GM19193 (cell line): ENCODE data around the gene ETV7.

Source experiments
- POLR2A ChIP-seq: IDR thresholded peaks from 4 replicates; pipeline ENCODE4 v1.6.1; 2011; ENCODE audit not compliant: insufficient read depth, insufficient read length; ENCODE audit errors: extremely low read depth

ETV7 gene

DNA sequence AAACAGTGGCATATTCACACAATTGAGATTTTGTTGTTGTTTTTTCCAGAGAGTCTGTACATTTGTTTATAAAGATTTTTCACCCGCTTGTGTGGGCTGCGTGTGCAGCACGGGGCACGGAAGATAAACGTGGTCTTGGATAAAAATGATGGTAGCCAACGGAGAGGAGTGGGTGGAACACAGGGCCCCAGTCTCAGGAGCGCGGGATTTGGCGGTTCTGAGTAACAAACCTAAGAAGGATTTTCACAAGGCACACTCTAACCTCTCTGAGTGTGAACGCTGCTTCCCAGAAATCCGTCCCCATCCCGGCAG lies 47.2 kb downstream of the ETV7 start:
- no peak for TF ChIP-seq POLR2A

DNA sequence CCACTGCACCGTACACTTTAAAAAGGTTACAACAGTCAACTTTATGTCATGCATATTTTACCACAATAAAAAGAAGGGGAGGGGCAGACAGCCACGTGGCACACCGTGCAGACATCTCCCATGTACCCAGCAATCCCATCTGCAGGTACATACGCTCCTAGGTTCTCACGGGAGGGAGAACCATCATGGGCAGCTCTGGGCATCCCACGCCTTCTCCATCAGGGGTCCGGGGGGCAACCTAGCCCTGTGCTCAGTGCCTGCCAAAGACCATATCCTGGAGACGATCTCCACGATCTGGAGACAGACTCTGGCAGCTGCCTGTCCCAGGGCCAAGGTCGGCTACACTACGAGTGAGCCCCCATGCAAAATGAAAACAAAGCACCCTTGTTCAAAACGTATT lies 48.3 kb downstream of the ETV7 start:
- TF ChIP-seq POLR2A = no peak

GRCh38 chr6:36337814-36338213 lies 49.7 kb downstream of the ETV7 start:
- no peak for TF ChIP-seq POLR2A

- no peak for TF ChIP-seq POLR2A
These were observed 50.7 kb downstream of the ETV7 start, which contains the start of gene BNIP5 for GRCh38 chr6:36336779-36337241. Gene BNIP5, minus strand, starts transcription at chr6:36336888. Its CDS starts 6,198 bp downstream, at chr6:36330690.

- no peak for TF ChIP-seq POLR2A
These were observed 51.2 kb downstream of the ETV7 start for GRCh38 chr6:36336208-36336710.

DNA sequence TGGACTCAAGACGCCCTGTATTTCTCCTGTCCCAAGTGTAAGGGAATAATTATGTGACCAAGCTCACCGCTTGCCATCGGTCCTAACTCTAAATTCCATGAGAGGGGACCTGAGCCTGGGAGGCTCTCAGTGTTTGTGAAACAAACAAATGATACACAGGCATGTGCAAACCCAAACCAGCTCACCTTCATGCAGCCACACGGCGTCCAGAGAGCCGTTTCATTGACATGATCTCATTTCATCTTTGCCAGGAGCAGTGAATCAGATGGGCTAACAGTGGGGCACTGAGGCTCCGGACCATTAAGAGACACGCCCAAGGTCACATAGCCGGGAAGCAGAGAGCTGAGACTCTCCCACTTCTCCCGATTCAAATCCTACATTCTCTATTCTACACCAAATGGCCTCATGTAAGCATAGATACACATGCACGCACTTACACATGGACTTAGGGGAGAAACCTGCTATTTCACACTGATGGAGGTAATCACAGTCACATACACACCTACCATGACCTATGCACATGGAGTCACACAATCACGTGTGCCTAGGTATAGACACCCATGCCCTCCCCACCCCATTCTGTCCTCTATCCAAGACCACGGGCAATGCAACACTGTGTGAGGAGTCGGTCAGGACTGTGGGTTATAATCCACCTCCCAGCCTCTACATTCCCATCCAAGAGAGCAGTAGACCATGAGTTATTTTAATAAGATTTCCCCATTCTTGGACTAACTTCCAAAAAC lies 51.8 kb downstream of the ETV7 start:
- TF ChIP-seq POLR2A = no peak

DNA sequence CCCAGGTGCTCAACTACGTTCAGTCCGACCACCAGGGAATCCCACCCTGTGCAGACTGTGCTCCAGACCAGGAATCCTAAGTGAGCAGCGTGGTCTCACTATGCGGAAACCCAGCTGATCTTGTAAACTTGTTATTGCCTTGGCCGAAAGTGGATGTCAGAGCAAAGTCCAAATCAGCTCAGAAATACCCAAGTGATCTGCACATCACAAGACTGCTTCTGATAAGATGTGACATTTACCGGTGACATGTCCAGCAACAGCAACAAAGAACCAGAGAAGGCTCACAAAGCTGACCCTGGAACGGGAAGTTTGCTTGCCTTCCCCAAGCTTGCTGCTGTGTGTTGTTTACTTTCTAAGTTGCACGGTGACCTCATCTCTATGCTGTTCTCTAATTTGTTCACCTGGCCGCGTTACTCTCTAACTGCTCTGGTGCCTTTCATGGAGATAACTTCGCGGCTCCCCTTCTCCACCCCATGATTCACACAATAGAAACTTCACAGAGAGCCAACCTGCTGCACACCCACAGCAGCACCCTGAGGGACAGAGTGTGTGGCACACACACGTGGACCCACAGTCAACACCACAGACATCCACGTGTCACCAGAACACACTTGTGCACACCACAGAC lies 52.5 kb downstream of the ETV7 start:
- no peak for TF ChIP-seq POLR2A

DNA sequence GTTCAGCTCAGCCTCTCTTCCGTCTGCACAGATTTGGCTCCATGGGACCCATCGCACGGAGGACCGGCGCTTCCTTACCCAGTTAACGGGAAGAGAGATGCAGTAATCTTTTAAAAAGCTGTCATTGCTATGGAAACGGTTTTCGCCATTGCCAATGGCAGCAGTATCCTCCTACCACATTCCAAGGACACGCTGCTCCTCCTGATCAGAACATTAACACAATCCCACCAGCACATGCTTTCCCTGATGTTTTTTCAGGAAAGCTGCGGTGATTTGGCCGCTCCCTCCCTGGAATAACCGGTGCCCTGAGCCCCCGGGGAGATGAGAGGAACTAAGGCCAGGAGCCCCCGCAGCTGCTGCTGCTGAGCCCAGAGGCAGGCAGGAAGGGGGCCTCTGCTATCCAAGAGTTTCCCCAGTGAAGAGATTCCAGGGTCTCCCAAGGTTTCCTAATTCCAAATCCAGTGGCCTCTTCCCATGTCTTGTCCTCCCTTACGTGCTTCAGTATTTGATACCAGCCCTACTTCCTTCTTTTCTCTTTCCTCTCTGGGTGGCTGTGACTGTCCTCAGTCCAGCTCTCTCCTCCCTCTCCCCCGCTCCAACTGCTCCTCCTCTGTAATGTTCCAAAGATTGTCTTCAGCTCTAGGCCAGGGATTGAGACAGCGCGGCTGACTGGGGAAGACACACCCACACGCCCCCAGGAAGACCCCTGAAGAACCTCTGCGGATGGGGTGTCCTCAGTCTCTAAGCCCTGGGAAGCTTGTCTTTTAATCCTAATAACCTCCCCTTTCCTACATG lies 53.3 kb downstream of the ETV7 start:
- TF ChIP-seq POLR2A = no peak

DNA sequence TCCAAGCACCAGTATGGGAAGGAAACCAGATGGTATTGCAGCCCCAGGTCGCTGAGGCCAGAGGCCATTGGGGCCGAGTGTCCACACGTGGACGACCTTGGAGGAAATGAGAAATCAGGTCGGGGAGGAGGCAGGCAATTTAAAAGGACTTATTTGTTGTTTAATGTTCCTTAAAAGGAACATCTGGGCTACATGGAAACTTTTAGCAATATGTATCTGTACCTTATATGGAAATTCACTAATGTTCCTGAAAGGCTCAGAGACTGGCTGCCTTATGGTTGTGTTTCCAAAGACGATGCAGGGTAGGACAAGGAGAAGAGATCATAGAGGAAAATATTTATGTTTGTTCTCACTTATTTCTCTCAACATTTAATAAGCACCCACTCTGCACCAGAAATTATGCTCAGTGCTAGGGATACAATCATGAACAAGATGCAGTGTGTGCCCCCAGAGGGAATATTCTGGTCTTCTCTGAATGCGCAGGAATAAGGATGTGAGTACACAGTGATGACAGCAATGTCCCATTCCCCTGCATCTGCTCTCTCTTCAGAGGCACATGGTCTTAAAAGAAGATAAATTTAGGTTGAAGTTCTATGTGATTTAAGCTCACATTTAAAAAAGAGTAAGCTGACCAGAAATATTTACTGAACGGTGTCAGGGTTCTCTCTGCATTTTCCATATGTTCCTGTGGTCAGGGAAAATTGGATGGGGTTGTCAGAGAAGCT lies 54.1 kb downstream of the ETV7 start:
- no peak for TF ChIP-seq POLR2A

DNA sequence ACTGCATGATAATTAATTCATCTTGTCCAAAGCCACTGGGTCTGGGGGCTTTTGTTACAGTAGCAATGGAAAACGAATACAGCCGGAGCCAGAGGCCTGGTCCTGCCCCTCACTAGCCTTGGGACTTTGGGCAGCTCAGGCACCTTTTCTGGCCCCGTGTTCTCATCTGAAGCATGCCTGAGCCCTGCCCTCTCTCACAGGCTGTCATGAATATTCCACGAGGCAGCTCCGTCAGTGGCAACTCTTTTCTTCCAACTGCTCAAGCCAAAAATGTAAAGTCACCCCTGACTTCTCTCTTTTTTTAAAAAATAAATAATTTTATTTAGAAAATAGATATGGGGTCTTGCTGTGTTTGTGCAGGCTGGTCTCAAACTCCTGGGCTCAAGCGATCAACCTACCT lies 56.1 kb downstream of the ETV7 start:
- no peak for TF ChIP-seq POLR2A

DNA sequence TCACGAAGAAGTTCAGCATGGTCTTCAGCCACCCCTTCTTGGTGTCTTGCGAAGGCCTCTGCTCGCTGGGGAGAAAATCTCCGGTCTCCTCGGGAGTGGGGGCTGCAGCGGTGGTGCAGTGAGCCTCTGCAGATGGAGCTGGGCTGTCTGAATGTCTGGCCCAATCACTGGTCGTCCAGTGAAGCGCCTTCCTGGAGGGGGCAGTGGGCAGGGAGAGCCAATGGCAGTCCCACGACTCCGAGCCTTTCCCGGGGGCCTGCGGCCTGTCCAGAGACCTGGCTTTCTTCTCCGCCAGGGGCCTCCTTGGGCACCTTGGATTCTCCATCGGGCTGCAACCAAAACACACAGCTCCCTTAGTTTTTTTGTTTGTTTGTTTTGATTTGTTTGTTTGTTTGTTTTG lies 57.1 kb downstream of the ETV7 start:
- TF ChIP-seq POLR2A = no peak

GRCh38 chr6:36329798-36330291 lies 57.6 kb downstream of the ETV7 start:
- TF ChIP-seq POLR2A = no peak

DNA sequence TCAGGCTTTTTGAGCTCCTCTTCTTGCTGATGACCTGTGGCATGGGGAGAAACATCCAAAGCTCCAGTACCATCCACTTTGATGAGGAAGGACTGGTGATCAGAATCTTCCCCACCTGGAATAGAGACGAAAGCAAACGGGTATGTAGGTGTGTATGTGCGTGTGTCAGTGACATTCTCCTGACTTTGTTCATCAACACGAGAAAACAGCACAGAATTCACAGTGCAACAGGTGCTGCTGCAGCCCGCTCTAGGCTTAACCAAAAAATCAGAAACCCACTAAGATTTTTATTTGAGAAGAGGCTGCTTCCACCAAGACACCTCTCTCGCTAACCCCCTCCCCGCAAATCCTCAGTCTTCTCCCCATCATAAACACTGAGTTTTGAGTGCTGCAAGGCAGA lies 58.9 kb downstream of the ETV7 start:
- TF ChIP-seq POLR2A = no peak

DNA sequence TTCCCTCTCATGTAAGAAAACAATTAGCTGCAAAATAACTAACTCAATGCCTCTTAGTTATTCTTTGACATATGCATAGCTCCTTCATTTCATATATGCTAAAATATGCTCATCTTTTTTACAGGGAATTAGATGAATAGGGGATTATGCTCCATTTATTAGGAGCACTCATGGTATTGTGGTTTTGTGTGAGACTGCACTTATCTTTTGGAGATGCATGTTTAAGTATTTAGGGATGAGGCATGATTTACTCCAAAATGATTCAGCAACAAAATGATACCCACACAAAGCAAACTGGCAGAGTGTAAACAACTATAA lies 59.6 kb downstream of the ETV7 start:
- no peak for TF ChIP-seq POLR2A
